HL-60/S4 treated with retinoic acid at 250 ng/mL for 4 days and 3 days (cell line): Measurements from ENCODE around the gene CCDC177.

Experiments
- in situ Hi-C: fragments of 300-500 bp; cut with MboI; formaldehyde crosslinking; loops from 2 replicates; pipeline ENCODE4 v1.7.0; 2022; ENCODE audit warnings: low sequenced_read_pairs

CCDC177 gene

GRCh38 chr14:69574263-69574953 is at the start of gene CCDC177:
CCDC177 (minus strand) TSS chr14:69574871; CDS start chr14:69573622, 1,249 bp downstream.
- in situ Hi-C loops = no loop called here

- in situ Hi-C loops = no loop called here
These were observed 49.5 kb upstream of the CCDC177 start for GRCh38 chr14:69624136-69624535.

- in situ Hi-C loops = no loop called here
These were observed 46.3 kb upstream of the CCDC177 start for GRCh38 chr14:69620981-69621380.

- in situ Hi-C loops = no loop called here
These were observed 45.5 kb upstream of the CCDC177 start for GRCh38 chr14:69620211-69620611.

- in situ Hi-C loops = no loop called here
These were observed 44.3 kb upstream of the CCDC177 start for GRCh38 chr14:69619012-69619411.

GRCh38 chr14:69617796-69618195 is 43.1 kb upstream of the CCDC177 start:
- in situ Hi-C loops = no loop called here

GRCh38 chr14:69616408-69616773 is 41.7 kb upstream of the CCDC177 start:
- in situ Hi-C loops = no loop called here

- in situ Hi-C loops = no loop called here
These were observed 41.1 kb upstream of the CCDC177 start for GRCh38 chr14:69615496-69616407.

GRCh38 chr14:69615121-69615495 is 40.4 kb upstream of the CCDC177 start:
- in situ Hi-C loops = no loop called here

GRCh38 chr14:69614592-69614991 is 39.9 kb upstream of the CCDC177 start:
- in situ Hi-C loops = no loop called here

GRCh38 chr14:69613312-69614073 is 38.8 kb upstream of the CCDC177 start:
- in situ Hi-C loops = no loop called here

- in situ Hi-C loops = no loop called here
These were observed 38.1 kb upstream of the CCDC177 start for GRCh38 chr14:69612783-69613130.

GRCh38 chr14:69612014-69612782 is 37.5 kb upstream of the CCDC177 start:
- in situ Hi-C loops = no loop called here

- in situ Hi-C loops = no loop called here
These were observed 36.7 kb upstream of the CCDC177 start, which contains the start of gene SUSD6 for GRCh38 chr14:69611172-69612013. SUSD6 (plus strand) TSS chr14:69611596; CDS start chr14:69658593, 46,997 bp downstream.

GRCh38 chr14:69610874-69611171 is 36.2 kb upstream of the CCDC177 start:
- in situ Hi-C loops = no loop called here

GRCh38 chr14:69610020-69610873 is 35.6 kb upstream of the CCDC177 start:
- in situ Hi-C loops = no loop called here

GRCh38 chr14:69606258-69607184 is 31.9 kb upstream of the CCDC177 start:
- in situ Hi-C loops = no loop called here

- in situ Hi-C loops = no loop called here
These were observed 31.1 kb upstream of the CCDC177 start for GRCh38 chr14:69605738-69606137.
